Transverse colon (tissue), 4 donors: ENCODE results near the gene ATP5PO. TPM values are rescaled to one million over a fixed set of nuclear protein-coding genes. Genes with fewer than 3 reads are reported as not detected.

Experiments used
- DNase-seq: peaks from one replicate; pipeline ENCODE4 v3.0.0-alpha.2; 2019
- H3K27ac ChIP-seq, 4 donors: fragments of 200-600 bp; sonication (generic); 2 replicates each; pipeline ENCODE4 v1.5.1; 2016 to 2018; ENCODE audit warnings: inconsistent platforms in 4 of 4
- H3K27me3 ChIP-seq: fragments of 200-600 bp; sonication (generic); 2 replicates; pipeline ENCODE4 v1.5.1; 2017; ENCODE audit warnings: inconsistent platforms
- H3K36me3 ChIP-seq, 4 donors: fragments of 200-600 bp; sonication (generic); 2 replicates each; pipeline ENCODE4 v1.5.1; 2017 to 2019; ENCODE audit warnings: inconsistent platforms in 4 of 4
- H3K4me1 ChIP-seq, 4 donors: fragments of 200-600 bp; sonication (generic); 2 replicates each; pipeline ENCODE4 v1.5.1; 2017 to 2020; ENCODE audit warnings: inconsistent platforms in 4 of 4
- H3K4me3 ChIP-seq, 4 donors: fragments of 200-600 bp; sonication (generic); 1 replicate in 1 of 4; 2 replicates in 3 of 4; pipeline versions ENCODE4 v1.5.1 to v1.6.1; 2017 to 2019; ENCODE audit warnings: inconsistent platforms in 4 of 4
- H3K9me3 ChIP-seq, 2 donors: fragments of 200-600 bp; sonication (generic); 2 replicates each; pipeline ENCODE4 v1.5.1; 2017 to 2019; ENCODE audit warnings: inconsistent platforms in 2 of 2
- CTCF ChIP-seq, 5 experiments: fragments of 200-600 bp in 3 of 5; fragments of 450-650 bp in 2 of 5; sonication (generic) in 3 of 5; IDR thresholded peaks; 1 replicate in 2 of 5; 2 replicates in 3 of 5; pipeline ENCODE4 v1.5.1; 2016 to 2017; ENCODE audit warnings: antibody characterized with exemption in 5 of 5, inconsistent platforms in 3 of 5, mild to moderate bottlenecking in 2 of 5, moderate library complexity in 1 of 5
- EP300 ChIP-seq: sonication (generic); formaldehyde crosslinking; IDR thresholded peaks from one replicate; pipeline ENCODE4 v1.6.1; 2017; ENCODE audit warnings: antibody characterized with exemption, low read depth
- POLR2A ChIP-seq: fragments of 450-650 bp; IDR thresholded peaks from one replicate; pipeline ENCODE4 v1.6.1; 2016; ENCODE audit warnings: antibody characterized with exemption, mild to moderate bottlenecking, moderate library complexity
- POLR2AphosphoS5 ChIP-seq, 3 donors: sonication (generic); formaldehyde crosslinking; IDR thresholded peaks; one replicate each; pipeline ENCODE4 v1.6.1; 2016; ENCODE audit warnings: antibody characterized with exemption in 3 of 3
- WGBS, 2 donors: methylation state at CpG; one replicate each; pipeline ENCODE4 v1.1.5; 2018; ENCODE audit warnings: low coverage in 1 of 2; 5-methylcytosine and 5-hydroxymethylcytosine counted together
- in situ Hi-C, 4 donors: fragments of 200-750 bp; cut with MboI; loops; one replicate each; pipeline versions ENCODE4 v1.15.0 to v1.15.1; 2017; ENCODE audit warnings: low sequenced_read_pairs in 3 of 4, low pct_ligation_motif_present in 1 of 4, low pct_unique_long_range_greater_than_20kb in 1 of 4
- intact Hi-C: fragments of 100-400 bp; cut with DNase I; formaldehyde crosslinking; loops from one replicate; pipeline ENCODE4 v1.15.1; 2023; ENCODE audit warnings: low total_unique reads
- total RNA-seq, 4 donors: library from RNA; depleted of rRNA; stranded (reverse); fragments of >200 nt; gene quantifications; one replicate each; pipeline ENCODE4 v1.1.0, GENCODE V29; 2016

ATP5PO gene
- total RNA-seq, 4 donors from 2014 or later: 65.1 to 375 (median 193) TPM

GRCh38 chr21:33962290-33962689 is 46.7 kb upstream of the ATP5PO start:
- H3K4me3 ChIP-seq: no peak overlapping the region
- DNase-seq: no peak
- WGBS, 2 donors: 99% methylated on average over 6 of the region's 6 CpGs; no CpG with 5 or more reads in 1 of the 2 donors
- no peak for TF ChIP-seq POLR2AphosphoS5 (IDR thresholded peaks at IDR 0.05)
- no peak for TF ChIP-seq CTCF (IDR thresholded peaks at IDR 0.05)
- TF ChIP-seq POLR2A: no peak
- no peak for TF ChIP-seq EP300
- H3K36me3 ChIP-seq: peaks cover 0 to 5% (median 2%) of the 10 kb centered on the region in 4 donors
- H3K4me1 ChIP-seq: no peaks in the 10 kb centered on the region
- H3K9me3 ChIP-seq: peaks cover 11 to 17% of the 10 kb centered on the region in 2 donors
- H3K27ac ChIP-seq: no peak overlapping the region
- in situ Hi-C loops: no loop called here
- intact Hi-C loops: no loop called here
- no peaks in the 10 kb centered on the region for H3K27me3 ChIP-seq

GRCh38 chr21:33961061-33961460 is 45.5 kb upstream of the ATP5PO start:
- intact Hi-C loops: no loop called here

GRCh38 chr21:33959680-33960079 is 44.1 kb upstream of the ATP5PO start:
- Histone ChIP-seq H3K4me1 (no peaks in the 10 kb centered on the region), H3K27me3 (no peaks in the 10 kb centered on the region), H3K36me3 (peaks cover 0 to 5% (median 2%) of the 10 kb centered on the region in 4 donors), H3K27ac (no peak overlapping the region), H3K4me3 (no peak overlapping the region), H3K9me3 (peaks cover 11 to 17% of the 10 kb centered on the region in 2 donors)
- TF ChIP-seq POLR2A (no peak), POLR2AphosphoS5 (IDR thresholded peaks at IDR 0.05) (no peak), EP300 (no peak), CTCF (IDR thresholded peaks at IDR 0.05) (no peak)
- DNase-seq: no peak
- intact Hi-C loops (no loop called here), in situ Hi-C loops (no loop called here)

More at GRCh38 chr21:33961061-33961460, 45.5 kb upstream of the ATP5PO start:
- DNase-seq: no peak
- Histone ChIP-seq H3K4me3 (no peak overlapping the region), H3K4me1 (no peaks in the 10 kb centered on the region), H3K9me3 (peaks cover 11 to 17% of the 10 kb centered on the region in 2 donors), H3K27ac (no peak overlapping the region), H3K36me3 (peaks cover 0 to 5% (median 2%) of the 10 kb centered on the region in 4 donors), H3K27me3 (no peaks in the 10 kb centered on the region)
- WGBS, 2 donors: 0 to 76% methylated on average over 1 to 6 of the region's 6 CpGs
- in situ Hi-C loops: no loop called here
- TF ChIP-seq POLR2AphosphoS5 (IDR thresholded peaks at IDR 0.05): no peak
- no peak for TF ChIP-seq EP300
- no peak for TF ChIP-seq POLR2A
- no peak for TF ChIP-seq CTCF (IDR thresholded peaks at IDR 0.05)

- in situ Hi-C loops: no loop called here
- no peak overlapping the region for H3K27ac ChIP-seq
- peaks cover 2 to 6% of the 10 kb centered on the region in 2 donors for H3K9me3 ChIP-seq
- no peaks in the 10 kb centered on the region for H3K27me3 ChIP-seq
- H3K36me3 ChIP-seq: peaks cover 0 to 5% (median 0%) of the 10 kb centered on the region in 4 donors
- TF ChIP-seq POLR2AphosphoS5 (IDR thresholded peaks at IDR 0.05) (no peak), CTCF (IDR thresholded peaks at IDR 0.05) (no peak), EP300 (no peak), POLR2A (no peak)
- no peak overlapping the region for H3K4me3 ChIP-seq
- WGBS, 2 donors: 94 to 100% methylated on average over 2 of the region's 2 CpGs
- intact Hi-C loops: no loop called here
- DNase-seq: no peak
- H3K4me1 ChIP-seq: peaks cover 0 to 1% (median 0%) of the 10 kb centered on the region in 4 donors
Measured at GRCh38 chr21:33954395-33954794, 38.8 kb upstream of the ATP5PO start.
